HepG2 (cell line): ENCODE results near the gene RNFT2. TPM values are rescaled to one million over a fixed set of nuclear protein-coding genes. Genes with fewer than 3 reads are reported as not detected.

Source experiments
- BRCA1 ChIP-seq: sonication (generic); formaldehyde crosslinking; IDR thresholded peaks from 2 replicates; pipeline ENCODE4 v1.4.0; 2020; ENCODE audit warnings: missing genetic modification reagents
- CCAR2 ChIP-seq: fragments of 200-400 bp; formaldehyde crosslinking; optimal IDR thresholded peaks from 2 replicates; pipeline ENCODE3; 2018; ENCODE audit warnings: low read depth, mild to moderate bottlenecking, low read length, moderate library complexity
- DPF2 ChIP-seq: sonication (generic); formaldehyde crosslinking; IDR thresholded peaks from 2 replicates; pipeline ENCODE4 v1.4.0; 2020; ENCODE audit warnings: mild to moderate bottlenecking, low read depth, missing genetic modification reagents, borderline replicate concordance
- HCFC1 ChIP-seq: fragments of 150-350 bp; IDR thresholded peaks from 2 replicates; pipeline ENCODE4 v1.6.1; 2014; ENCODE audit warnings: low read depth, low read length
- MEIS2 ChIP-seq: sonication (generic); formaldehyde crosslinking; IDR thresholded peaks from 2 replicates; pipeline ENCODE4 v1.9.0; 2021; ENCODE audit warnings: mild to moderate bottlenecking, missing genetic modification reagents
- NCOA5 ChIP-seq: sonication (generic); formaldehyde crosslinking; IDR thresholded peaks from 2 replicates; pipeline ENCODE4 v1.4.0; 2020; ENCODE audit warnings: missing genetic modification reagents
- PAX8 ChIP-seq: sonication (generic); formaldehyde crosslinking; IDR thresholded peaks from 2 replicates; pipeline ENCODE4 v1.8.0; 2022; ENCODE audit warnings: mild to moderate bottlenecking, missing genetic modification reagents, borderline replicate concordance
- RBFOX2 ChIP-seq: fragments of 200-400 bp; formaldehyde crosslinking; IDR thresholded peaks from 2 replicates; pipeline ENCODE4 v1.6.1; 2017; ENCODE audit warnings: low read depth, mild to moderate bottlenecking, low read length
- SUZ12 ChIP-seq: fragments of 150-350 bp; IDR thresholded peaks from 2 replicates; pipeline ENCODE4 v1.6.1; 2014; ENCODE audit warnings: low read depth, low read length
- TCF7 ChIP-seq: sonication (generic); IDR thresholded peaks from 2 replicates; pipeline ENCODE4 v1.6.1; 2016; ENCODE audit warnings: antibody characterized with exemption, low read depth
- YY1 ChIP-seq: IDR thresholded peaks from 2 replicates; pipeline ENCODE4 v1.6.1; 2011; ENCODE audit warnings: low read length, low read depth, moderate library complexity, mild to moderate bottlenecking; ENCODE audit not compliant: insufficient read depth, insufficient replicate concordance
- ZFP37 ChIP-seq: sonication (generic); formaldehyde crosslinking; IDR thresholded peaks from 2 replicates; pipeline ENCODE4 v1.4.0; 2020; ENCODE audit warnings: missing genetic modification reagents, borderline replicate concordance
- ZIK1 ChIP-seq: sonication (generic); formaldehyde crosslinking; IDR thresholded peaks from 2 replicates; pipeline ENCODE4 v1.5.0; 2020; ENCODE audit warnings: mild to moderate bottlenecking, low read depth, missing genetic modification reagents, borderline replicate concordance
- ZNF12 ChIP-seq: sonication (generic); formaldehyde crosslinking; IDR thresholded peaks from 2 replicates; pipeline ENCODE4 v1.5.0; 2020; ENCODE audit warnings: missing genetic modification reagents
- ZNF124 ChIP-seq: sonication (generic); formaldehyde crosslinking; IDR thresholded peaks from 2 replicates; pipeline ENCODE4 v1.4.0; 2020; ENCODE audit warnings: missing genetic modification reagents
- ZNF292 ChIP-seq: sonication (generic); formaldehyde crosslinking; IDR thresholded peaks from 2 replicates; pipeline ENCODE4 v1.8.1; 2022; ENCODE audit warnings: mild to moderate bottlenecking, low read depth, missing genetic modification reagents, borderline replicate concordance
- ZNF33B ChIP-seq: sonication (generic); formaldehyde crosslinking; IDR thresholded peaks from 2 replicates; pipeline ENCODE4 v1.5.1; 2020; ENCODE audit warnings: mild to moderate bottlenecking, missing genetic modification reagents
- ZNF776 ChIP-seq: sonication (generic); formaldehyde crosslinking; IDR thresholded peaks from 2 replicates; pipeline ENCODE4 v1.4.0; 2020; ENCODE audit warnings: mild to moderate bottlenecking, missing genetic modification reagents
- ZNF891 ChIP-seq: sonication (generic); formaldehyde crosslinking; IDR thresholded peaks from 2 replicates; pipeline ENCODE4 v1.5.0; 2020; ENCODE audit warnings: mild to moderate bottlenecking, missing genetic modification reagents
- polyA plus RNA-seq, 8 experiments: library from polyadenylated mRNA; depleted of rRNA in 3 of 8; stranded (reverse) in 7 of 8; unstranded in 1 of 8; fragments of >200 nt; fragmentation: Illumina TruSeq in 4 of 8; extraction: Trizol in 4 of 8; gene quantifications; 2 replicates each; pipeline versions ENCODE4 v1.2.1 to v1.2.3, GENCODE V29; 2011 to 2016; ENCODE audit warnings: low read depth in 4 of 8, missing spikeins in 1 of 8, mixed read lengths in 1 of 8; ENCODE audit not compliant: insufficient read depth in 1 of 8
- total RNA-seq, 5 experiments: library from RNA; depleted of rRNA; stranded (reverse); fragments of >200 nt; fragmentation: Illumina TruSeq; extraction: Trizol; gene quantifications; 2 replicates each; pipeline ENCODE4 v1.2.3, GENCODE V29; 2016; ENCODE audit warnings: low read depth in 1 of 5
- TF ChIP-seq, protein P1 (sequence below): sonication (generic); formaldehyde crosslinking; IDR thresholded peaks from 2 replicates; pipeline ENCODE4 v1.4.0; 2020; ENCODE audit warnings: missing genetic modification reagents
- TF ChIP-seq, protein P2 (sequence below): sonication (generic); formaldehyde crosslinking; IDR thresholded peaks from 2 replicates; pipeline ENCODE4 v1.5.0; 2020; ENCODE audit warnings: mild to moderate bottlenecking, missing genetic modification reagents, moderate library complexity
- TF ChIP-seq, protein P3 (sequence below): sonication (generic); formaldehyde crosslinking; IDR thresholded peaks from 2 replicates; pipeline ENCODE4 v1.5.0; 2020; ENCODE audit warnings: mild to moderate bottlenecking, missing genetic modification reagents
- TF ChIP-seq, protein P4 (sequence below), 2 experiments: sonication (generic) in 1 of 2; formaldehyde crosslinking in 1 of 2; IDR thresholded peaks; 2 replicates each; pipeline versions ENCODE4 v1.4.0 to v1.6.1; 2018 to 2020; ENCODE audit warnings: missing genetic modification reagents in 2 of 2, borderline replicate concordance in 1 of 2, low read depth in 1 of 2, mild to moderate bottlenecking in 1 of 2, missing biosample characterization in 1 of 2

RNFT2 gene
- total and polyA plus RNA-seq, 2 of the 13 experiments (the other 11 are each of a cell fraction or from before 2014, with no cell fraction given) = 3.3 to 8.3 TPM

DNA sequence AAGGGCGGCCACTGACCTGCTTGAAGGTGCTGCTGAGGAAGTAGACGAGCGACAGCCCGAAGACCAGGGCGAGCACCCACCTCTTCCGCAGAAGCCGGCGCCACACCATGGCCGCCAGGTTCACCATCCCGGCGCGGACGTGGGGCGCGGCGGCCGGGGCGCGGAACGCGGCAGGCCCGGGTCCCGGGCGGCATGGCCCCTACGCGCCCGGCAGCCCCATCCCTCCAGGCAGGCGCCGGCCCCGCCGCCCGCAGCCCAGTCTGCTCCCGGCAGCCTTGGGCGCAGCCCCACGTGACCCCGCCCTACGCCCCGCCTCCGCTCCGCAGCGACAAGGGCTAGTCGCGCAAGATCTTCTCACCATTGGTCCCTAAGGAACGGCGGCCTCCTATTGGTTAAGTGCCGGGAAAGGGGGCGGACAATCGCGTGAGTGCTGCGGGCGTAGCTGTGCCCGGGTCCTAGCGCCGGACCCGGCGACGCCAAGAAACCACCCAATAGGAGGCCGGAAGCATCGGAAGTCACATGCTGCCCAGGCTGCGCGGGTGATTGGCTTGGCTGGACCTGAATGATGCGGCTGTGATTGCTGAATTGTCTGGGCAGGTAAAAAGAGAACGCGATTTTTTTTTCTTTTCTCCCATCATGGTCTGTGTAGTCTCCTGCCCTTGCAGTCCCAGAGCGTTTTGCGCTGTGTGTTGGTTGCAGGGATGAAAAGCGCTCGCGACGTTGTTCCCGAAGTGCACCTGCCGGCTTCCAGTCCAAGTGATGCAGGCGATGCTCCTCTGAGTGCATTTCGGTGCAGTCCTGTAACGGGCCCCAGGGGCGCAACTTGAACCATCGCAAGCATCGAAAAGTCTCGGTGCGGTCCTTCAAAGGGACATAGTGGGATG is at the start of gene RNFT2, which contains the start of gene SPRING1 (continued):
- TF ChIP-seq, protein P1, sequence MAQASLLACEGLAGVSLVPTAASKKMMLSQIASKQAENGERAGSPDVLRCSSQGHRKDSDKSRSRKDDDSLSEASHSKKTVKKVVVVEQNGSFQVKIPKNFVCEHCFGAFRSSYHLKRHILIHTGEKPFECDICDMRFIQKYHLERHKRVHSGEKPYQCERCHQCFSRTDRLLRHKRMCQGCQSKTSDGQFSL = no peak
- TF ChIP-seq ZIK1 (CRISPR knock-in tag) (0 out of 2 replicates have a peak, but pooled peaks have one; percentile 32), DPF2 (CRISPR knock-in tag) (no peak), RBFOX2 (peak; percentile 84), ZNF776 (no peak; the same call in 1 of the 2 replicates), HCFC1 (peak; percentile 54; the same call in 1 of the 2 replicates), TCF7 (no peak), NCOA5 (CRISPR knock-in tag) (no peak), ZNF33B (CRISPR knock-in tag) (no peak), ZFP37 (CRISPR knock-in tag) (0 out of 2 replicates have a peak, but pooled peaks have one; percentile 17), CCAR2 (no peak), ZNF12 (CRISPR knock-in tag) (no peak), YY1 (peak; percentile 69), SUZ12 (no peak), PAX8 (CRISPR knock-in tag) (no peak), ZNF891 (CRISPR knock-in tag) (peak; percentile 24; the same call in 1 of the 2 replicates), MEIS2 (CRISPR knock-in tag) (peak; percentile 60), ZNF124 (CRISPR knock-in tag) (no peak), BRCA1 (0 out of 2 replicates have a peak, but pooled peaks have one; percentile 66), ZNF292 (CRISPR knock-in tag) (0 out of 2 replicates have a peak, but pooled peaks have one; percentile 31)
- TF ChIP-seq, protein P2, sequence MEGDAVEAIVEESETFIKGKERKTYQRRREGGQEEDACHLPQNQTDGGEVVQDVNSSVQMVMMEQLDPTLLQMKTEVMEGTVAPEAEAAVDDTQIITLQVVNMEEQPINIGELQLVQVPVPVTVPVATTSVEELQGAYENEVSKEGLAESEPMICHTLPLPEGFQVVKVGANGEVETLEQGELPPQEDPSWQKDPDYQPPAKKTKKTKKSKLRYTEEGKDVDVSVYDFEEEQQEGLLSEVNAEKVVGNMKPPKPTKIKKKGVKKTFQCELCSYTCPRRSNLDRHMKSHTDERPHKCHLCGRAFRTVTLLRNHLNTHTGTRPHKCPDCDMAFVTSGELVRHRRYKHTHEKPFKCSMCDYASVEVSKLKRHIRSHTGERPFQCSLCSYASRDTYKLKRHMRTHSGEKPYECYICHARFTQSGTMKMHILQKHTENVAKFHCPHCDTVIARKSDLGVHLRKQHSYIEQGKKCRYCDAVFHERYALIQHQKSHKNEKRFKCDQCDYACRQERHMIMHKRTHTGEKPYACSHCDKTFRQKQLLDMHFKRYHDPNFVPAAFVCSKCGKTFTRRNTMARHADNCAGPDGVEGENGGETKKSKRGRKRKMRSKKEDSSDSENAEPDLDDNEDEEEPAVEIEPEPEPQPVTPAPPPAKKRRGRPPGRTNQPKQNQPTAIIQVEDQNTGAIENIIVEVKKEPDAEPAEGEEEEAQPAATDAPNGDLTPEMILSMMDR (CRISPR knock-in tag) = no peak
- TF ChIP-seq, protein P3, sequence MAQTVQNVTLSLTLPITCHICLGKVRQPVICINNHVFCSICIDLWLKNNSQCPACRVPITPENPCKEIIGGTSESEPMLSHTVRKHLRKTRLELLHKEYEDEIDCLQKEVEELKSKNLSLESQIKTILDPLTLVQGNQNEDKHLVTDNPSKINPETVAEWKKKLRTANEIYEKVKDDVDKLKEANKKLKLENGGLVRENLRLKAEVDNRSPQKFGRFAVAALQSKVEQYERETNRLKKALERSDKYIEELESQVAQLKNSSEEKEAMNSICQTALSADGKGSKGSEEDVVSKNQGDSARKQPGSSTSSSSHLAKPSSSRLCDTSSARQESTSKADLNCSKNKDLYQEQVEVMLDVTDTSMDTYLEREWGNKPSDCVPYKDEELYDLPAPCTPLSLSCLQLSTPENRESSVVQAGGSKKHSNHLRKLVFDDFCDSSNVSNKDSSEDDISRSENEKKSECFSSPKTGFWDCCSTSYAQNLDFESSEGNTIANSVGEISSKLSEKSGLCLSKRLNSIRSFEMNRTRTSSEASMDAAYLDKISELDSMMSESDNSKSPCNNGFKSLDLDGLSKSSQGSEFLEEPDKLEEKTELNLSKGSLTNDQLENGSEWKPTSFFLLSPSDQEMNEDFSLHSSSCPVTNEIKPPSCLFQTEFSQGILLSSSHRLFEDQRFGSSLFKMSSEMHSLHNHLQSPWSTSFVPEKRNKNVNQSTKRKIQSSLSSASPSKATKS = no peak
- TF ChIP-seq, protein P4, sequence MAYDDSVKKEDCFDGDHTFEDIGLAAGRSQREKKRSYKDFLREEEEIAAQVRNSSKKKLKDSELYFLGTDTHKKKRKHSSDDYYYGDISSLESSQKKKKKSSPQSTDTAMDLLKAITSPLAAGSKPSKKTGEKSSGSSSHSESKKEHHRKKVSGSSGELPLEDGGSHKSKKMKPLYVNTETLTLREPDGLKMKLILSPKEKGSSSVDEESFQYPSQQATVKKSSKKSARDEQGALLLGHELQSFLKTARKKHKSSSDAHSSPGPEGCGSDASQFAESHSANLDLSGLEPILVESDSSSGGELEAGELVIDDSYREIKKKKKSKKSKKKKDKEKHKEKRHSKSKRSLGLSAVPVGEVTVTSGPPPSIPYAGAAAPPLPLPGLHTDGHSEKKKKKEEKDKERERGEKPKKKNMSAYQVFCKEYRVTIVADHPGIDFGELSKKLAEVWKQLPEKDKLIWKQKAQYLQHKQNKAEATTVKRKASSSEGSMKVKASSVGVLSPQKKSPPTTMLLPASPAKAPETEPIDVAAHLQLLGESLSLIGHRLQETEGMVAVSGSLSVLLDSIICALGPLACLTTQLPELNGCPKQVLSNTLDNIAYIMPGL (CRISPR knock-in tag; IDR thresholded peaks at IDR 0.05; ENCODE audit: borderline replicate concordance in 1 of 2, low read depth in 1 of 2) = peak; percentile 56 to 57; a peak in 3 of 4 replicates
